Measurements from ENCODE around the gene CPNE4.

GRCh38 chr3:132003685-132004084, 31.1 kb downstream of the CPNE4 start:
- TF ChIP-seq CTCF (IDR thresholded peaks at IDR 0.05; ENCODE audit: extremely low read depth in 1 of 2, insufficient read depth in 1 of 2, low read depth in 1 of 2, low read length in 2 of 2) (no peak), EZH2 (IDR thresholded peaks at IDR 0.05; ENCODE audit: borderline replicate concordance, low read depth, low read length, severe bottlenecking) (no peak)

All from endothelial cell of umbilical vein (primary cell).